ENCODE measurements around the gene ANAPC2.
A peak's percentile ranks its signal among the peaks of the same experiment; 100 is the strongest.

The ANAPC2 gene

DNA sequence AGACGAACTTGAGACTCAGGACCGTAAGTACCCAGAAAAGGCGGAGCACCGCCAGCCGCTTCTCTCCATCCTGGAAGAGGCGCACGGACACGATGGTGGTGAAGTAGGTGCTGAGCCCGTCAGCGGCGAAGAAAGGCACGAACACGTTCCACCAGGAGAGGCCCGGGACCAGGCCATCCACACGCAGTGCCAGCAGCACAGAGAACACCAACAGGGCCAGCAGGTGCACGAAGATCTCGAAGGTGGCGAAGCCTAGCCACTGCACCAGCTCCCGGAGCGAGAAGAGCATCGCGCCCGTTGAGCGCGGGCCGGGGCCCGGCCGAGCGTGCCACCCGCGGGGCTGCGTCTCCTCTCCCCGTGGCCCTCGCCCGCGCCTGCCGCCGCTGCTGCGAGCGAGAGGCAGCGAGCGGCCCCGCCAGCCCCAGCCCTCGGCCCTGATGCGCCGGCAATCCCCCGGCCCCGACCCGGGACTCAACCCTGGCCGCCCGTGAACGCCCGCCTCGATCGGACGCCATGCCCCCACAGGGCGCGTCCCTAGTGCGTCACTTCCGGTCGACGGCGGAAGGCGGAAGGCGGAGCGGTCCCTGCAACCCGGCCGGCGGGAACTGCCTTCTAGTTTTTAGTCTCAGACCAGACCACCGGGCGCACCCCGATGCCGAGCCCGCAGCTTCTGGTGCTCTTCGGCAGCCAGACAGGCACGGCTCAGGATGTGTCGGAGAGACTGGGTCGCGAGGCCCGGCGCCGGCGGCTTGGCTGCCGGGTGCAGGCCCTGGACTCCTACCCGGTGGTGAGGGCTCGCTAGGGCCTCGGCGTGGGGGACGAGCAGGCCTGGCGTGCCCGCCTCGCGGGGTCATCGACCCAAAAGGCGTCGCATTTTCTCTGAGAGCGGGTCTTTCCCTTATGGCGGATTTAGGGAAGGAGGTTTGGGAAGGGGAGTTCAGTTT, 17.0 kb upstream of the ANAPC2 start, which contains the start of the genes NDOR1 and TMEM203:
TSS of gene NDOR1 (plus strand) at position 575 of the 944 bp plus-strand sequence. CDS start at position 653, 78 bp downstream.
TSS of gene TMEM203 (minus strand) at position 523 of the 944 bp plus-strand sequence. CDS start at position 289, 234 bp downstream.
- H3K27me3 ChIP-seq (ENCODE audit: insufficient read depth, low read depth) = no peaks in the 10 kb centered on the region
- H4K20me1 ChIP-seq (ENCODE audit: insufficient read depth) = no peaks in the 10 kb centered on the region
- peak within 1 kb of the TSS; percentile 72 for H3K9ac ChIP-seq
- no peak within 1 kb of the TSS for H3K4me3 ChIP-seq (IDR thresholded peaks at IDR 0.05; ENCODE audit: insufficient read depth, low read depth, low read length)
- H3K4me1 ChIP-seq (ENCODE audit: low read depth, poor library complexity, severe bottlenecking) = peaks cover 32% of the 10 kb centered on the region
- H3K36me3 ChIP-seq (ENCODE audit: insufficient read depth) = no peaks in the 10 kb centered on the region
- peak within 1 kb of the TSS; percentile 55 for H2AFZ ChIP-seq (ENCODE audit: low read depth)
- H3K4me2 ChIP-seq = peak within 1 kb of the TSS; percentile 75
- peak within 1 kb of the TSS; percentile 31 for H3K27ac ChIP-seq
- TF ChIP-seq, protein P1, sequence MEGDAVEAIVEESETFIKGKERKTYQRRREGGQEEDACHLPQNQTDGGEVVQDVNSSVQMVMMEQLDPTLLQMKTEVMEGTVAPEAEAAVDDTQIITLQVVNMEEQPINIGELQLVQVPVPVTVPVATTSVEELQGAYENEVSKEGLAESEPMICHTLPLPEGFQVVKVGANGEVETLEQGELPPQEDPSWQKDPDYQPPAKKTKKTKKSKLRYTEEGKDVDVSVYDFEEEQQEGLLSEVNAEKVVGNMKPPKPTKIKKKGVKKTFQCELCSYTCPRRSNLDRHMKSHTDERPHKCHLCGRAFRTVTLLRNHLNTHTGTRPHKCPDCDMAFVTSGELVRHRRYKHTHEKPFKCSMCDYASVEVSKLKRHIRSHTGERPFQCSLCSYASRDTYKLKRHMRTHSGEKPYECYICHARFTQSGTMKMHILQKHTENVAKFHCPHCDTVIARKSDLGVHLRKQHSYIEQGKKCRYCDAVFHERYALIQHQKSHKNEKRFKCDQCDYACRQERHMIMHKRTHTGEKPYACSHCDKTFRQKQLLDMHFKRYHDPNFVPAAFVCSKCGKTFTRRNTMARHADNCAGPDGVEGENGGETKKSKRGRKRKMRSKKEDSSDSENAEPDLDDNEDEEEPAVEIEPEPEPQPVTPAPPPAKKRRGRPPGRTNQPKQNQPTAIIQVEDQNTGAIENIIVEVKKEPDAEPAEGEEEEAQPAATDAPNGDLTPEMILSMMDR (conservative IDR thresholded peaks at IDR 0.05; ENCODE audit: low read depth, low read length) = no peak
- H3K79me2 ChIP-seq (ENCODE audit: insufficient read depth, low read depth) = peaks cover 43% of the 10 kb centered on the region

DNA sequence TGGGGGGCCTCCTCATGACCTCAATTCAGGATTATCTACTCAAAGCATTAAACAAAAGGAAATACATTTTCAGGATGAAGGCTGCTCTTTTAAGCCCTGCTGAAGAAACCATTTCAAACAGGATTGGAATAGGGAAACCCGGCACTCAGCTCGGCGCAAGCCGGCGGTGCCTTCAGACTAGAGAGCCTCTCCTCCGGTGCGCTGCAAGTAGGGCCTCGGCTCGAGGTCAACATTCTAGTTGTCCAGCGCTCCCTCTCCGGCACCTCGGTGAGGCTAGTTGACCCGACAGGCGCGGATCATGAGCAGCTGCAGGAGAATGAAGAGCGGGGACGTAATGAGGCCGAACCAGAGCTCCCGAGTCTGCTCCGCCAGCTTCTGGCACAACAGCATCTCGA, 16.4 kb upstream of the ANAPC2 start:
- H2AFZ ChIP-seq (ENCODE audit: low read depth) = peak overlapping the region; percentile 55; the same call in 1 of the 2 replicates
- H3K36me3 ChIP-seq (ENCODE audit: insufficient read depth) = no peaks in the 10 kb centered on the region
- H3K9ac ChIP-seq = peak overlapping the region; percentile 72; the same call in 1 of the 2 replicates
- peaks cover 32% of the 10 kb centered on the region for H3K4me1 ChIP-seq (ENCODE audit: low read depth, poor library complexity, severe bottlenecking)
- TF ChIP-seq, protein P1 (conservative IDR thresholded peaks at IDR 0.05; ENCODE audit: low read depth, low read length) = no peak
- peak overlapping the region; percentile 75 for H3K4me2 ChIP-seq
- H3K27ac ChIP-seq = peak overlapping the region; percentile 31; the same call in 1 of the 2 replicates
- H3K27me3 ChIP-seq (ENCODE audit: insufficient read depth, low read depth) = no peaks in the 10 kb centered on the region
- no peaks in the 10 kb centered on the region for H4K20me1 ChIP-seq (ENCODE audit: insufficient read depth)
- H3K79me2 ChIP-seq (ENCODE audit: insufficient read depth, low read depth) = peaks cover 43% of the 10 kb centered on the region
- H3K4me3 ChIP-seq (IDR thresholded peaks at IDR 0.05; ENCODE audit: insufficient read depth, low read depth, low read length) = no peak overlapping the region

DNA sequence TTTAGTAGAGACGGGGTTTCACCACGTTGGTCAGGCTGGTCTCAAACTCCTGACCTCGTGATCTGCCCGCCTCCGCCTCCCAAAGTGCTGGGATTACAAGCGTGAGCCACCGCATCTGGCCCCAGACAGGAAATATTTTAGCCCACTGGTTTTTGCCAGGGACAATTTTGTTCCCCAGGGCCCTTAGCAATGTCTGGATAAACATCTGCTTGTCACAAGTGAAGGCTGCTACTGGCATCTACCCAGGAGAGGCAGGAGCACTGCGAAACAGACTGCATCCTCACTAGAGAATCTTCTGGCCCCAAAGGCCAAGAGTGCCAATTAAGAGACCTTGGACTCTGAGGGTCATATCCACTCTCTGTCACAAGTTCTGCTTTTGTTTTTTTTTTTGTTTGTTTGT, 14.6 kb upstream of the ANAPC2 start:
- H4K20me1 ChIP-seq (ENCODE audit: insufficient read depth) = no peaks in the 10 kb centered on the region
- H3K4me2 ChIP-seq = no peak overlapping the region
- H3K4me3 ChIP-seq (IDR thresholded peaks at IDR 0.05; ENCODE audit: insufficient read depth, low read depth, low read length) = no peak overlapping the region
- H3K4me1 ChIP-seq (ENCODE audit: low read depth, poor library complexity, severe bottlenecking) = peaks cover 35% of the 10 kb centered on the region
- H3K79me2 ChIP-seq (ENCODE audit: insufficient read depth, low read depth) = peaks cover 43% of the 10 kb centered on the region
- TF ChIP-seq, protein P1 (conservative IDR thresholded peaks at IDR 0.05; ENCODE audit: low read depth, low read length) = no peak
- H2AFZ ChIP-seq (ENCODE audit: low read depth) = no peak overlapping the region
- H3K36me3 ChIP-seq (ENCODE audit: insufficient read depth) = no peaks in the 10 kb centered on the region
- H3K27me3 ChIP-seq (ENCODE audit: insufficient read depth, low read depth) = no peaks in the 10 kb centered on the region
- no peak overlapping the region for H3K27ac ChIP-seq
- H3K9ac ChIP-seq = no peak overlapping the region

DNA sequence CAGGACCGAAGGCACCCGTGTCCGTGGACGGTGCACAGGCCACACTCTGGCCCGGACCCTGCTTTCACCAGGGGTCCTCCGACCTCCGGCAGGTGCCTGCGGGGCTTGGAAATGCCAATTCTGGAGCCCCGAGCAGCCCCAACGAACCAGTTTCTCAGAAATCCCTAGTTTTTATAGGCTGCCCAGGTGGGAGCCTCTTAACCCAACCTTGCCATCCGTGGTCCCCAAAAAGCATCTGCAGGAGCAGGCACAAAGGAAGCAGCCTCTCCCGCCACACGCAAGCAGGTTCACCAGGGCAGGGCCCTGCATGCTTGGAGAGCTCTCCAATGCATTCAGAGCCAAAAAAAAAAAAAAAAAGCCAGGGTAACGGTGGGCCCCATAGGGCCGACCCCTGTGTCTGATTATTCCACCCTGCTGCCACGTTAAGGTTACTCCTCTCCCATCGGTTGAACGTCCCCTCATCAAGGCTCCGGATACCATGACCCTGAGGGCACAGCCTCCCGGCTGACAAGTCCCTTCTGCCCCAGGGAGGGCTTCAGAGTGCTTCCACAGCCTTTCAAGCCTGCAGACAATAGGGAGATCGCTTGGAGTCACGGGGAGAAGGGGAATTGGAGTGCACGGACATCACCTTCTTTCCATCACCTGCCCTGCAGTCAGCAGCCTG, 13.0 kb upstream of the ANAPC2 start:
- Histone ChIP-seq H3K27me3 (ENCODE audit: insufficient read depth, low read depth) (no peaks in the 10 kb centered on the region), H3K27ac (peak overlapping the region; percentile 24; the same call in 1 of the 2 replicates), H3K4me1 (ENCODE audit: low read depth, poor library complexity, severe bottlenecking) (peaks cover 28% of the 10 kb centered on the region), H3K36me3 (ENCODE audit: insufficient read depth) (no peaks in the 10 kb centered on the region), H3K4me3 (IDR thresholded peaks at IDR 0.05; ENCODE audit: insufficient read depth, low read depth, low read length) (no peak overlapping the region), H3K79me2 (ENCODE audit: insufficient read depth, low read depth) (peaks cover 33% of the 10 kb centered on the region), H4K20me1 (ENCODE audit: insufficient read depth) (no peaks in the 10 kb centered on the region), H2AFZ (ENCODE audit: low read depth) (peak overlapping the region; percentile 73), H3K4me2 (peak overlapping the region; percentile 76), H3K9ac (peak overlapping the region; percentile 47; the same call in 1 of the 2 replicates)
- TF ChIP-seq, protein P1 (conservative IDR thresholded peaks at IDR 0.05; ENCODE audit: low read depth, low read length) = no peak
